ENCODE results near the gene ENOX1. TPM values are rescaled to one million over a fixed set of nuclear protein-coding genes. Genes with fewer than 3 reads are reported as not detected.

The ENOX1 gene
- total and polyA plus RNA-seq, 9 of the 15 experiments (the other 6 are each of a cell fraction or from before 2014, with no cell fraction given): not detected

DNA sequence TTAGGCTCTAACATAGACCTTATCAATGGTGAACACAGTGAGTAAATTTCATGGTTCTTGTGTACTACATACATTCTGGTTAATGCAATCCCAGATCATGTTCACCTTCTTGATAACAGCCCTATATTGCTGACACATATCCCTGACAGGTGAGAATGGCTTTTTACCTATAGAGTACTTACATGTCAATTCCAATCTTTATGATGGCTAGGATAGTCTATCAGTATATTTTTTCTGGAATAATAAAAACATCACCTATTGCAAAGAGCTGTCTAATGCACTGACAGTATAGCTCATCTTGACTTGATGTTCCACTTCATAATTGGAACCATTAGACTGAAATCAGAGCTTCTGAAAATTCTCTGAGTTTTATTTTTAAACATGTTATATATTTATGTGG lies 199.4 kb downstream of the ENOX1 start:
- no peak overlapping the region for H3K27ac ChIP-seq (ENCODE audit: extremely low read depth, low read depth, low read length)
- H3K27me3 ChIP-seq (ENCODE audit: control insufficient read depth in 2 of 2, insufficient read depth in 2 of 2, low read length in 2 of 2): no peaks in the 10 kb centered on the region
- DNase-seq (ENCODE audit: extremely low read depth in 1 of 4, low spot score in 3 of 4): no peak
- no peak overlapping the region for H3K4me2 ChIP-seq (ENCODE audit: insufficient read depth, low read length)
- no peak overlapping the region for H3K4me3 ChIP-seq
- BruUV-seq (replicated peaks): no TSS peak
- H3K36me3 ChIP-seq (ENCODE audit: control insufficient read depth, insufficient read depth, low read length): no peaks in the 10 kb centered on the region
- no peak for FAIRE-seq
- H3K4me1 ChIP-seq (replicated peaks in 1 of 2; ENCODE audit: control insufficient read depth in 2 of 2, insufficient read depth in 2 of 2, low read length in 2 of 2): no peaks in the 10 kb centered on the region
- ChIA-PET CTCF (ENCODE audit: low intra/inter-chr PET ratio) (no interaction called here), POLR2A (no interaction called here)
- intact Hi-C loops (cut with micrococcal nuclease): no loop called here
- ATAC-seq: no peak
- H3K79me2 ChIP-seq (ENCODE audit: control insufficient read depth, insufficient read depth, low read length): no peaks in the 10 kb centered on the region
- H3K9me1 ChIP-seq (ENCODE audit: control insufficient read depth, insufficient read depth, low read length): no peaks in the 10 kb centered on the region
- no peaks in the 10 kb centered on the region for H4K20me1 ChIP-seq (replicated peaks; ENCODE audit: control insufficient read depth, insufficient read depth, low read length)
- in situ Hi-C loops (cut with MboI): no loop called here
- no peak overlapping the region for H2AFZ ChIP-seq (ENCODE audit: low read depth, low read length)
- no peaks in the 10 kb centered on the region for H3K9me3 ChIP-seq (replicated peaks; ENCODE audit: control insufficient read depth, insufficient read depth, low read depth, low read length)
- no peak overlapping the region for H3K9ac ChIP-seq (ENCODE audit: insufficient read depth in 1 of 2, low read depth in 2 of 2, low read length in 2 of 2)
- no peak for TF ChIP-seq ZBTB7A (IDR thresholded peaks at IDR 0.05; ENCODE audit: borderline replicate concordance, control insufficient read depth, low read depth, low read length)
- TF ChIP-seq NR2C2 (CRISPR knock-in tag; IDR thresholded peaks at IDR 0.05): no peak
- TF ChIP-seq NR2C2 (tag; IDR thresholded peaks at IDR 0.05): no peak
- TF ChIP-seq YY1 (IDR thresholded peaks at IDR 0.05; ENCODE audit: borderline replicate concordance in 1 of 3, control insufficient read depth in 1 of 3, extremely low read depth in 1 of 3, insufficient read depth in 3 of 3, insufficient read length in 1 of 3, insufficient replicate concordance in 2 of 3, low read depth in 1 of 3, low read length in 2 of 3): no peak
- TF ChIP-seq, protein P1, sequence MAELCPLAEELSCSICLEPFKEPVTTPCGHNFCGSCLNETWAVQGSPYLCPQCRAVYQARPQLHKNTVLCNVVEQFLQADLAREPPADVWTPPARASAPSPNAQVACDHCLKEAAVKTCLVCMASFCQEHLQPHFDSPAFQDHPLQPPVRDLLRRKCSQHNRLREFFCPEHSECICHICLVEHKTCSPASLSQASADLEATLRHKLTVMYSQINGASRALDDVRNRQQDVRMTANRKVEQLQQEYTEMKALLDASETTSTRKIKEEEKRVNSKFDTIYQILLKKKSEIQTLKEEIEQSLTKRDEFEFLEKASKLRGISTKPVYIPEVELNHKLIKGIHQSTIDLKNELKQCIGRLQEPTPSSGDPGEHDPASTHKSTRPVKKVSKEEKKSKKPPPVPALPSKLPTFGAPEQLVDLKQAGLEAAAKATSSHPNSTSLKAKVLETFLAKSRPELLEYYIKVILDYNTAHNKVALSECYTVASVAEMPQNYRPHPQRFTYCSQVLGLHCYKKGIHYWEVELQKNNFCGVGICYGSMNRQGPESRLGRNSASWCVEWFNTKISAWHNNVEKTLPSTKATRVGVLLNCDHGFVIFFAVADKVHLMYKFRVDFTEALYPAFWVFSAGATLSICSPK (IDR thresholded peaks at IDR 0.05; ENCODE audit: borderline replicate concordance): no peak
- no peak for TF ChIP-seq BRF1 (IDR thresholded peaks at IDR 0.05; ENCODE audit: borderline replicate concordance, extremely low read depth, insufficient read length)
- no peak for TF ChIP-seq TRIM24 (IDR thresholded peaks at IDR 0.05)
- no peak for TF ChIP-seq JUNB (CRISPR knock-in tag; conservative IDR thresholded peaks at IDR 0.05)
- TF ChIP-seq, protein P2, sequence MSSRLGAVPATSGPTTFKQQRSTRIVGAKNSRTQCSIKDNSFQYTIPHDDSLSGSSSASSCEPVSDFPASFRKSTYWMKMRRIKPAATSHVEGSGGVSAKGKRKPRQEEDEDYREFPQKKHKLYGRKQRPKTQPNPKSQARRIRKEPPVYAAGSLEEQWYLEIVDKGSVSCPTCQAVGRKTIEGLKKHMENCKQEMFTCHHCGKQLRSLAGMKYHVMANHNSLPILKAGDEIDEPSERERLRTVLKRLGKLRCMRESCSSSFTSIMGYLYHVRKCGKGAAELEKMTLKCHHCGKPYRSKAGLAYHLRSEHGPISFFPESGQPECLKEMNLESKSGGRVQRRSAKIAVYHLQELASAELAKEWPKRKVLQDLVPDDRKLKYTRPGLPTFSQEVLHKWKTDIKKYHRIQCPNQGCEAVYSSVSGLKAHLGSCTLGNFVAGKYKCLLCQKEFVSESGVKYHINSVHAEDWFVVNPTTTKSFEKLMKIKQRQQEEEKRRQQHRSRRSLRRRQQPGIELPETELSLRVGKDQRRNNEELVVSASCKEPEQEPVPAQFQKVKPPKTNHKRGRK (tag; IDR thresholded peaks at IDR 0.05): no peak
- no peak for TF ChIP-seq BDP1 (IDR thresholded peaks at IDR 0.05; ENCODE audit: insufficient read depth, insufficient read length)
- TF ChIP-seq ETV6 (IDR thresholded peaks at IDR 0.05; ENCODE audit: borderline replicate concordance in 1 of 2, low read depth in 2 of 2, low read length in 1 of 2): no peak
- no peak for TF ChIP-seq ETV6 (CRISPR knock-in tag; IDR thresholded peaks at IDR 0.05; ENCODE audit: borderline replicate concordance)
- TF ChIP-seq ELF4 (CRISPR knock-in tag; IDR thresholded peaks at IDR 0.05): no peak
- TF ChIP-seq RBM25 (IDR thresholded peaks at IDR 0.05; ENCODE audit: low read depth, low read length, severe bottlenecking): no peak
- TF ChIP-seq TARDBP (IDR thresholded peaks at IDR 0.05): no peak
- TF ChIP-seq POLR3A (IDR thresholded peaks at IDR 0.05; ENCODE audit: borderline replicate concordance, extremely low read depth, insufficient read depth, insufficient read length): no peak
- no peak for TF ChIP-seq FOXK1 (CRISPR knock-in tag; IDR thresholded peaks at IDR 0.05; ENCODE audit: borderline replicate concordance)
- TF ChIP-seq, protein P3, sequence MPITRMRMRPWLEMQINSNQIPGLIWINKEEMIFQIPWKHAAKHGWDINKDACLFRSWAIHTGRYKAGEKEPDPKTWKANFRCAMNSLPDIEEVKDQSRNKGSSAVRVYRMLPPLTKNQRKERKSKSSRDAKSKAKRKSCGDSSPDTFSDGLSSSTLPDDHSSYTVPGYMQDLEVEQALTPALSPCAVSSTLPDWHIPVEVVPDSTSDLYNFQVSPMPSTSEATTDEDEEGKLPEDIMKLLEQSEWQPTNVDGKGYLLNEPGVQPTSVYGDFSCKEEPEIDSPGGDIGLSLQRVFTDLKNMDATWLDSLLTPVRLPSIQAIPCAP (CRISPR knock-in tag; IDR thresholded peaks at IDR 0.05; ENCODE audit: borderline replicate concordance): no peak
